ENCODE data around the gene BRIX1. TPM values are rescaled to one million over a fixed set of nuclear protein-coding genes. Genes with fewer than 3 reads are reported as not detected.

BRIX1 gene
- total and polyA plus RNA-seq, 2 donors (not counting 3 experiments of a cell fraction or from before 2014, with no cell fraction given): 14.0 to 28.4 TPM

DNA sequence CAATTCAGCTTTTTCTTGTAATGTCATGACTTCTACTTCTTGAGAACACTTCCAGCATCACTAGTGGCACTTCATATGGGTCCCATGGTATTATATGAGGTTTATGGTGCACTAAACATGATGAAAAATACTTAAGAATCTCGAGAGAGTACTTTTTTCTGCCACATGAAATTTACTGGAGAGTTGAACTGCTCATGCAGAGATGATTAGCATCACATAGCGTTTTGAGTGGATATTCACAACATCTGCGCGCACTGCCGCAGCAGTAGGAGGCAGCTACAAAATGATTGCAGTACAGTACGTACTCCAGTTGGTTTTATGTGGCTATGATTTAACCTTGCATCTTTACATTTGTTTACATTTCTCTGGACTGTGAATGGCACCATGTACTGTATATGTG lies 14.9 kb upstream of the BRIX1 start:
- intact Hi-C loops (cut with micrococcal nuclease): no loop called here
- POLR2A ChIA-PET: no interaction called here

More for the DNA sequence above, 14.9 kb upstream of the BRIX1 start:
- H3K27me3 ChIP-seq (ENCODE audit: control insufficient read depth in 2 of 2, insufficient read depth in 2 of 2, low read length in 2 of 2): no peaks in the 10 kb centered on the region
- H3K4me3 ChIP-seq (replicated peaks in 1 of 3; ENCODE audit: insufficient read depth in 1 of 3, low read depth in 1 of 3, low read length in 3 of 3): no peak overlapping the region
- no peak for DNase-seq (ENCODE audit: low read depth, low spot score)
- no peaks in the 10 kb centered on the region for H3K36me3 ChIP-seq (ENCODE audit: control insufficient read depth in 2 of 2, extremely low read depth in 1 of 2, insufficient read depth in 2 of 2, low read length in 2 of 2)
- CTCF ChIA-PET: interaction anchor here (4.9 to 5.0 kb wide), 2 partner anchors 414 to 425 kb away, joined by 32 to 48 read pairs; no protein-coding TSS in a partner anchor
- TF ChIP-seq JUN (IDR thresholded peaks at IDR 0.05; ENCODE audit: borderline replicate concordance, insufficient read depth, insufficient read length, low read depth): no peak
- TF ChIP-seq EZH2 (IDR thresholded peaks at IDR 0.05; ENCODE audit: borderline replicate concordance, low read depth, low read length, severe bottlenecking): no peak
- no peak for TF ChIP-seq CTCF (IDR thresholded peaks at IDR 0.05; ENCODE audit: extremely low read depth in 1 of 2, insufficient read depth in 1 of 2, low read depth in 1 of 2, low read length in 2 of 2)
- TF ChIP-seq POLR2AphosphoS5 (IDR thresholded peaks at IDR 0.05; ENCODE audit: insufficient read depth, low read depth, low read length): no peak
- TF ChIP-seq MYC (IDR thresholded peaks at IDR 0.05; ENCODE audit: low read depth, low read length): no peak
- dilution Hi-C loops (cut with MboI; ENCODE audit: extremely low pct_ligation_motif_present, low sequenced_read_pairs): loop anchor here (25.0 kb wide), 1 partner anchor 413 kb away; no protein-coding TSS in a partner anchor
- H3K9me1 ChIP-seq (replicated peaks; ENCODE audit: control insufficient read depth, extremely low read depth, insufficient read depth, low read length): no peaks in the 10 kb centered on the region
- no peak overlapping the region for H2AFZ ChIP-seq (ENCODE audit: low read depth, low read length)
- no TSS peak for BruUV-seq (replicated peaks)
- H3K9ac ChIP-seq (replicated peaks; ENCODE audit: extremely low read depth, insufficient read depth, low read length): no peak overlapping the region
- no peaks in the 10 kb centered on the region for H4K20me1 ChIP-seq (replicated peaks; ENCODE audit: control insufficient read depth, extremely low read depth, insufficient read depth, low read length)
- no peak overlapping the region for H3K27ac ChIP-seq (ENCODE audit: insufficient read depth, low read depth, low read length)
- no peaks in the 10 kb centered on the region for H3K9me3 ChIP-seq (replicated peaks; ENCODE audit: control insufficient read depth, insufficient read depth, low read length)
- H3K4me1 ChIP-seq (ENCODE audit: control insufficient read depth, extremely low read depth, insufficient read depth, low read length): no peaks in the 10 kb centered on the region
- no peaks in the 10 kb centered on the region for H3K79me2 ChIP-seq (ENCODE audit: control insufficient read depth, insufficient read depth, low read length)
- no peak overlapping the region for H3K4me2 ChIP-seq (ENCODE audit: insufficient read depth, low read length)
- FAIRE-seq: no peak
